K562 (cell line): ENCODE measurements around the gene ALDH18A1. TPM values are rescaled to one million over a fixed set of nuclear protein-coding genes. Genes with fewer than 3 reads are reported as not detected.

Experiments
- BCL6 ChIP-seq: fragments of 250-450 bp; sonication (Bioruptor Pico); IDR thresholded peaks from 2 replicates; pipeline ENCODE4 v1.4.0; 2020
- CEBPB ChIP-seq: fragments of 450-650 bp; IDR thresholded peaks from 2 replicates; pipeline ENCODE4 v1.6.1; 2016; ENCODE audit warnings: missing genetic modification characterization, missing compliant biosample characterization
- CEBPZ ChIP-seq: fragments of 150-350 bp; IDR thresholded peaks from 2 replicates; pipeline ENCODE4 v1.6.1; 2014; ENCODE audit warnings: low read depth, mild to moderate bottlenecking, low read length, borderline replicate concordance
- HNRNPLL ChIP-seq: fragments of 200-400 bp; formaldehyde crosslinking; IDR thresholded peaks from 2 replicates; pipeline ENCODE4 v1.6.1; 2017; ENCODE audit warnings: low read length, low read depth, mild to moderate bottlenecking; ENCODE audit not compliant: poor library complexity, severe bottlenecking
- ID3 ChIP-seq, 2 experiments: fragments of 250-450 bp in 1 of 2; fragments of 450-650 bp in 1 of 2; sonication (Bioruptor Pico) in 1 of 2; IDR thresholded peaks; 2 replicates each; pipeline versions ENCODE4 v1.6.1 to v1.8.0; 2016 to 2021; ENCODE audit warnings: mild to moderate bottlenecking in 2 of 2, moderate library complexity in 2 of 2, missing compliant biosample characterization in 1 of 2, missing genetic modification characterization in 1 of 2
- KAT7 ChIP-seq: sonication (generic); formaldehyde crosslinking; IDR thresholded peaks from 2 replicates; pipeline ENCODE4 v1.8.0; 2022; ENCODE audit warnings: missing genetic modification reagents, mild to moderate bottlenecking, borderline replicate concordance
- KDM1A ChIP-seq, 2 experiments: fragments of 450-650 bp; IDR thresholded peaks; 2 replicates each; pipeline ENCODE4 v1.6.1; 2016; ENCODE audit warnings: mild to moderate bottlenecking in 2 of 2
- MAFF ChIP-seq: IDR thresholded peaks from 2 replicates; pipeline ENCODE4 v1.6.1; 2012; ENCODE audit warnings: low read length, improper control_type of control experiment
- MYNN ChIP-seq, 2 experiments: sonication (generic); formaldehyde crosslinking in 1 of 2; IDR thresholded peaks; 2 replicates each; pipeline versions ENCODE4 v1.5.0 to v1.6.1; 2016 to 2020; ENCODE audit warnings: antibody characterized with exemption in 1 of 2, missing genetic modification reagents in 1 of 2
- NR1H2 ChIP-seq: sonication (generic); formaldehyde crosslinking; IDR thresholded peaks from 2 replicates; pipeline ENCODE4 v1.4.0; 2020; ENCODE audit warnings: mild to moderate bottlenecking, missing genetic modification reagents
- RFX1 ChIP-seq: fragments of 450-650 bp; IDR thresholded peaks from 2 replicates; pipeline ENCODE4 v1.6.1; 2016; ENCODE audit warnings: mild to moderate bottlenecking, moderate library complexity
- SIN3A ChIP-seq, 2 experiments: fragments of 150-350 bp in 1 of 2; IDR thresholded peaks; 2 replicates each; pipeline ENCODE4 v1.6.1; 2011 to 2016; ENCODE audit warnings: borderline replicate concordance in 2 of 2, low read depth in 2 of 2, low read length in 2 of 2, mild to moderate bottlenecking in 2 of 2, moderate library complexity in 2 of 2; ENCODE audit not compliant: control insufficient read depth in 1 of 2
- SMARCA4 ChIP-seq: fragments of 450-650 bp; IDR thresholded peaks from 2 replicates; pipeline ENCODE4 v1.6.1; 2016
- TAF7 ChIP-seq: fragments of 450-650 bp; IDR thresholded peaks from 2 replicates; pipeline ENCODE4 v1.6.1; 2016; ENCODE audit warnings: missing genetic modification characterization, missing compliant biosample characterization
- TBP ChIP-seq: optimal IDR thresholded peaks from 2 replicates; pipeline ENCODE3; 2011; ENCODE audit warnings: low read depth, low read length, improper control_type of control experiment
- TEAD1 ChIP-seq, 2 experiments: fragments of 450-650 bp in 1 of 2; sonication (generic) in 1 of 2; formaldehyde crosslinking; IDR thresholded peaks; 2 replicates each; pipeline versions ENCODE4 v1.4.0 to v1.8.0; 2020 to 2022; ENCODE audit warnings: mild to moderate bottlenecking in 2 of 2, missing genetic modification reagents in 1 of 2
- THAP7 ChIP-seq: fragments of 250-450 bp; sonication (Bioruptor Pico); IDR thresholded peaks from 2 replicates; pipeline ENCODE4 v1.5.0; 2021
- TRIM25 ChIP-seq: fragments of 450-650 bp; IDR thresholded peaks from 2 replicates; pipeline ENCODE4 v1.7.0; 2016; ENCODE audit warnings: borderline replicate concordance
- ZKSCAN8 ChIP-seq: fragments of 200-800 bp; sonication (Bioruptor generic); IDR thresholded peaks from 2 replicates; pipeline ENCODE4 v1.6.1; 2016; ENCODE audit warnings: missing genetic modification characterization, missing compliant biosample characterization
- ZNF140 ChIP-seq: fragments of 250-450 bp; sonication (Bioruptor Pico); IDR thresholded peaks from 2 replicates; pipeline ENCODE4 v1.8.0; 2021; ENCODE audit warnings: moderate library complexity, mild to moderate bottlenecking, inconsistent platforms
- ZNF143 ChIP-seq: sonication (generic); formaldehyde crosslinking; IDR thresholded peaks from 2 replicates; pipeline ENCODE4 v1.9.0; 2022; ENCODE audit warnings: mild to moderate bottlenecking, missing genetic modification reagents
- ZNF324 ChIP-seq: fragments of 250-450 bp; sonication (Bioruptor Pico); IDR thresholded peaks from 2 replicates; pipeline ENCODE4 v1.4.0; 2020; ENCODE audit warnings: mild to moderate bottlenecking
- polyA plus RNA-seq, 8 experiments: library from polyadenylated mRNA; depleted of rRNA in 4 of 8; stranded (reverse) in 5 of 8; unstranded in 3 of 8; fragments of >200 nt; fragmentation: Nextera tagmentation in 2 of 8; fragmentation: Illumina TruSeq in 1 of 8; extraction: Ambion mirVana in 2 of 8; extraction: Trizol in 1 of 8; gene quantifications; 2 replicates each; pipeline versions ENCODE4 v1.2.1 to v1.2.3, GENCODE V29; 2011 to 2014; ENCODE audit warnings: inconsistent platforms in 1 of 8, missing spikeins in 1 of 8
- total RNA-seq, 7 experiments: library from RNA; depleted of rRNA in 6 of 7; stranded (reverse); fragments of >200 nt in 6 of 7; fragmentation: Illumina TruSeq in 2 of 7; extraction: Trizol in 2 of 7; gene quantifications; 2 replicates each; pipeline versions ENCODE4 v1.2.1 to v1.2.3, GENCODE V29; 2011 to 2021; ENCODE audit warnings: low replicate concordance in 1 of 7

The ALDH18A1 gene
- total and polyA plus RNA-seq, 9 of the 15 experiments (the other 6 are each of a cell fraction or from before 2014, with no cell fraction given): 12.0 to 83.3 (median 43.8) TPM

GRCh38 chr10:95656291-95657164, at the start of gene ALDH18A1 (continued):
- TF ChIP-seq CEBPZ: no peak
- TF ChIP-seq TBP: peak; percentile 28
- TF ChIP-seq TEAD1 (CRISPR knock-in tag; IDR thresholded peaks at IDR 0.05): peak in 1 of 2 experiments; percentile 45; a peak in 1 of 4 replicates
- TF ChIP-seq ZNF143 (CRISPR knock-in tag): no peak
- no peak for TF ChIP-seq SMARCA4
- no peak for TF ChIP-seq ZKSCAN8 (CRISPR knock-in tag)
- no peak for TF ChIP-seq NR1H2 (CRISPR knock-in tag)
- TF ChIP-seq TRIM25: no peak
- TF ChIP-seq MAFF: no peak
- no peak for TF ChIP-seq ID3 (CRISPR knock-in tag; IDR thresholded peaks at IDR 0.05)
- TF ChIP-seq ID3 (tag; IDR thresholded peaks at IDR 0.05): no peak
- no peak for TF ChIP-seq BCL6 (CRISPR knock-in tag)
- peak in 1 of 2 experiments; percentile 47; a peak in 1 of 4 replicates for TF ChIP-seq SIN3A (IDR thresholded peaks at IDR 0.05; ENCODE audit: borderline replicate concordance in 2 of 2, control insufficient read depth in 1 of 2, low read depth in 2 of 2, low read length in 2 of 2)
- TF ChIP-seq KAT7: 0 out of 2 replicates have a peak, but pooled peaks have one; percentile 55
- peak; percentile 100 for TF ChIP-seq HNRNPLL
- TF ChIP-seq KDM1A (IDR thresholded peaks at IDR 0.05): no peak
- TF ChIP-seq ZNF324 (CRISPR knock-in tag): no peak
- TF ChIP-seq TAF7 (tag): no peak
- no peak for TF ChIP-seq CEBPB (tag)
- TF ChIP-seq ZNF140 (CRISPR knock-in tag): no peak
- TF ChIP-seq MYNN (IDR thresholded peaks at IDR 0.05): no peak
- TF ChIP-seq MYNN (CRISPR knock-in tag; IDR thresholded peaks at IDR 0.05): no peak
- TF ChIP-seq RFX1: no peak
- no peak for TF ChIP-seq THAP7 (CRISPR knock-in tag)
